NK-92 treated with Interleukin-12 subunit alpha and Interleukin-12 subunit beta, amount 100 ng/mL, for 24 hours (cell line): ENCODE data around the gene SEMA3F.

ENCODE experiments used
- DNase-seq: peaks from one replicate; lab custom pipeline; 2025; lab: John Stamatoyannopoulos, UW

SEMA3F gene

DNA sequence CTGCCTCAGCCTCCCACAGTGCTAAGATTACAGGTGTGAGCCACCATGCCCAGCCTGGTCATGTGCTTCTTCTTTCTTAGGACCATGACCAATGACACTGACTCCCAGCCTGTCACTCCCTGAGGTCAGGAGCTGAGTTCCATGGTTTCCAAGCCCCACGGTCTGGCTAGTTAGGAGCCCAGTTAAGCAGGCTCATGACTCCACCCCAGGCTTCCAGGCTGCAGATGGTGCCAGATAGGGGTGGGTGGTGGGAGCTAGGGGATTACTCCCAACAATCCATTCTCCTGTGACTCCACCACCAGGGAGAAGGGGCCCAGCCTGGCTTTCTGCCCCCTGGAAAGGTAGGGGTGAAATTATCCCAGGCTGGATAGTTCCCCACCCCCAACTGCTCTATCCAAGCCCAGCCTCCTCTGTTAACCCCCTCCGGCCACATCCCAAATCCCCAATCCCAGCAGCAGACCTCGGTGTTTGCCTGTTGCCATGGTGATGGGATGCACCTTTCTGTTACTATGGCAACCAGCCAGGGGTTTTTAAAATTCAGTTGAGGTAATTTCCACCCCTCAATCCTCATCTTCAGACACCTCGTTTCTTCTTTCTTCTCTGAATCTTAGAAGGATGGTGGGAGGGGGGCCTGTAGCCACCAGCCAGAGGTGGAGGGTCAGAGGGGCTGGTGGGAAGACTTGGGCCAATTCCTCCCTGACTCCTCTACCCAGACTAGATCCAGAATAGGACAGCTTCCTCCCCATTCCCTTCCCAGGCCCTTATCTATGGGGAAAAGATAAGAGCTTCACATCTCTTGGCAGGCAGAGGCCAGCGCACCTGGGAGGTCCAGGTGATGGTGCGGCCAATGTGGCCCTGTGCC lies 22.5 kb upstream of the SEMA3F start:
- DNase-seq, result no peak

DNA sequence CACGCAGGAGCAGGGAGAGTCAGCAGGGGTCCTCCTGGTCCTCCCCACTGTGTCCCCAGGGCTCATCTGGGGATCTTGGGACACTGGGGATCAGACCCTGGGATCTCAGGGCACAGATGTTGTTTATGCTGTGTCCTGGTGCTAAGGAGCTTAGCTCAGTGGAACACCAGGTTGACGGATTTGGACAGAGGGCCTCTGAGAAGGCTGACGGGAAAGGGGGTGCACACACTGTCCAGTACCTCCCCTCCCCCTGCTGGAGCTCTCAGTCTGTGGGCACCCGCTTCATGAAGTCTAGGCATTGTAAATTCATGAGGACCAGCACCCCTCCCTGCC lies 21.9 kb upstream of the SEMA3F start:
- no peak for DNase-seq

GRCh38 chr3:50134367-50134766 lies 20.8 kb upstream of the SEMA3F start:
- DNase-seq, result no peak

DNA sequence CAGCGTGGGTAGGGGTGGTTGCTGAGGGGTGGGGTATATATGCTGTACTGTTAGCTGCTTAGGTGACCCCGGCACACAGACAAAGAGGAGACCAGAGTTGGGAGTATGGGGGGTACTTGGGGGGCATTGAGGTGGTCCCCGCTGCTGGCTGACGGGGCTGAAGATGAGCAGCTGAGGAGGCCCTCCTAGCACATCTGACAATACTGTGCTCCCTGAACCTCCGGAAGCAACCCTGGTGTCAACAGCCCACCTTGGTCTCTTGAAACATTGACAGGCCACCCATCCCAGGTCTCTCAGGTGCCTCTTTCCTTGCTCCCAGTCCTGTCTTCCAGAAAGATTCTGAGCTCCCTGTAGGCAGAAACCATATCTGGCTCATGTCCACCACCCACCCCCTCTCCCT lies 19.2 kb upstream of the SEMA3F start:
- no peak for DNase-seq

DNA sequence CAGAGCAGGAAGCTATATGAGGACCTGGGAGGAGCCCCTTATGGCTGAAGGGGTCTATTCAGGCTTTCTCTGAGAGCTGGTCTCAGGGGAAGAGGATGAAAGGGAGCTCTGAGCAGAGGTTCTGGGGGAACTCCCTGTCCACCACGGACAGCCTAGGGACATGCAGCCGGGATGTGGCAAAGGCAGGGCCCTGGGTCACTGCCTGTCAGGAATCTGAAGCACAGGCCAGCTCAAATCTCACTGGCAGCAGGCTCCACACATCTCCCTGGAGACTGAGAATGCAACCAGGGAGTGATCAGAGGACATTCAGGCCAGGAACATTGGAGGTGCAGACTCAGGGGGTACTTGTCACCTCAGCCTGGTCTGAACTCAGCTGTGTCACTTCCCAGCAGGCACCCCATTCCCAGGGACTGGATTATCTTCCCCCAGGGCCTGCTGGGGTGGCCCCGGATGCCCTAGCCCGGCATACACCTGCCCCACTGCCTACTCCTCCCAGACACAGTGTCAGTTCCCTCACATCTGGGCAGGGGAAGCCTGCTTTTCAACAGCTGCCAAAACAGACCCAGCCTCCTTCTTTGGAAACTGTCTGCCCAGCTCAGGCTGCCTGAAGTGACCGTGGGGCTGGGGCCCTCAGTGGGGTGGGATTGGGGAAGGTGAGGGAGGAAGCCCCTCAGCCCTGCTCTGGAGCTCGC lies 18.3 kb upstream of the SEMA3F start:
- DNase-seq, result no peak

GRCh38 chr3:50137531-50137930 lies 17.6 kb upstream of the SEMA3F start:
- no peak for DNase-seq

- DNase-seq, result no peak
Observed at GRCh38 chr3:50138266-50139200, 16.6 kb upstream of the SEMA3F start.

GRCh38 chr3:50139308-50139707 lies 15.8 kb upstream of the SEMA3F start:
- DNase-seq, result no peak

- DNase-seq, result no peak
Observed at GRCh38 chr3:50139718-50140423, 15.3 kb upstream of the SEMA3F start.

DNA sequence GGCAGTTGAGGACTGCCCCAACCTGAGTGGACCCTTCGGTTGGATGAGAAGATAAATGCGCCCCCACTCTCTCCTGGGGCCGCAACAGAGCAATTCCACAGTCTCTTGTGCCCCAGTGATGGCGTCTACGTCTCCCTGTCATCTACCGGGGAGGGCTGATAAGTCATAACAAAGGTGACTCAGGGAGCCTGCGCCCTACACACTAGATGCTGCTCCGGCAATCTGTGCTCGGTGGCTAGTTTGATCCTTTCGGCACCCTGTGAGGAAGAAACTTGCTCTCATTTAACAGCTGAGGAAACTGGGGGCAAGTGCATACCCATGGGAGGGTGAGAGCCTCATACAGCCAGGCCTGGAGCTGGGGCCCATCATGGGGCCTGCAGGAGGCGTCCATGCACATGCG lies 14.1 kb upstream of the SEMA3F start:
- DNase-seq, result no peak

DNA sequence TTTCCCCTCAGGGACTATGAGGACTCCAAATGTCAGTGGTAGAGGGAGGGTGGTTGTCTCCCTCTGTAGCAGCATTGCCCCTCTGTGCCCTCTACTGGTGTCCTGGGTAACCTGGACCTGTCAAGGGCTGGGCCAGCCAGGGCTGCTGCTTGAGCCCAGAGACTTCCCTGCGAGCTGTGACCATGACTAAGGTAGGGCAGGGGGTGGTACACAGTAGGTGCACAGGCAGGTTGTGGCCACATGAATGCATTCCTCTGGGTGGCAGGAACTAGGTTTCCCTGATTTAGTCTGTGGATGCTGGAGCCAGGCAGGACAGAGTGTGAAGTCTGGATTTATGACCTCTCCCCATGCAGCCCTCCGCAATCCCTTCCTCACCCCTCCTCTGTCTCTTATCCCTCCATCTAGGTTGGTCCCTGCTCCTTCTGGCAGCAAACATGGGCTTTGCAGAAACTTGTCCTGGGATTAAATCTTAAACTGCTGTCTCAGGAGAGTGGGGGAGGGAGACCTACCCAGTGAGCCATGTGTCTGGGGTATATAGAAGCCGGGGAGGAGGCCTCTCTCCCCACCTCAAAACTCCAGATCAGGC lies 8.7 kb upstream of the SEMA3F start:
- DNase-seq, result no peak

GRCh38 chr3:50147016-50147415 lies 8.1 kb upstream of the SEMA3F start:
- no peak for DNase-seq

GRCh38 chr3:50147447-50147846 lies 7.7 kb upstream of the SEMA3F start:
- DNase-seq, result no peak

GRCh38 chr3:50147861-50148260 lies 7.3 kb upstream of the SEMA3F start:
- DNase-seq, result no peak

DNA sequence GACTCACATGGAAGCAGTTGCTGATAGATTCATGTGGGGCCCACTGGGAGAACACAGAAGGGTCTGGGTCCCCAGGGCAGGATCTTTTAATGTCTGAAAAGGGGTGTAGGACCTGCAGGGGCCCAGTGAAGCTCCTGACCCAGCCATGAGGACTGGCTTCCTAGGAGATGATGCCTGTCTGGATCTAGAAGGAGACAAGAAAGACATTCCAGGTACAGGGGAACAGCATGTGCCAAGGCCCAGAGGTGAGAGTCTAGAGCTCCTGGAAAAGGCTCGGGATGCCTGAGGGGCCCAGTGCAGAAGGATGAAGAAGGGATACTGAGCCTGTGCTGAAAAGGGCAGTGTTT lies 4.7 kb upstream of the SEMA3F start:
- no peak for DNase-seq

- no peak for DNase-seq
Observed at GRCh38 chr3:50150863-50151686, 4.0 kb upstream of the SEMA3F start.

DNA sequence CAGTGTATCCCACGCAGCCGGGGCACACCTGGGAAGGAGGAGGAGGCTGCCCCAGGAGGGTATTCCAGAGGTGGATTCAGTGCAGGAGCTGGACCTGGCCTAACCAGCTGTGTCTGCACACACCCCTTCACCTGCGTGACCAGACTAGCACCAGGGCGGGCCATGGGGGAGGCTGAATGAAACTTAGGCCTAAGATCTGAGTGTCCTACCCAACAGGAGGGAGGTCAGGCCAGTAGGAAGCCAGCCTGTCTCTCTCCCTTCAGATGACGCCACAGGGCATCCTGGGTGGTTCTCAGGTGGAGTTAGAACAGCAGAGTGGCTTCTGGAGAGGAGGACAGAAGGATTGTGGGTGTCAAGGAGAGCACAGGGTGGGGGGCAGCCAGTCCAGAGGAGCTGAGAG lies 3.4 kb upstream of the SEMA3F start:
- no peak for DNase-seq

GRCh38 chr3:50153782-50154475 lies 1.2 kb upstream of the SEMA3F start:
- no peak for DNase-seq

GRCh38 chr3:50154476-50154839 lies 666 bp upstream of the SEMA3F start:
- no peak for DNase-seq

GRCh38 chr3:50155491-50155878 lies 361 bp downstream of the SEMA3F start:
- no peak for DNase-seq
